Measurements from ENCODE around the gene C1QA. TPM values are rescaled to one million over a fixed set of nuclear protein-coding genes. Genes with fewer than 3 reads are reported as not detected.

Gene C1QA
- polyA plus RNA-seq, 4 donors = 25.7 to 215 (median 108) TPM

DNA sequence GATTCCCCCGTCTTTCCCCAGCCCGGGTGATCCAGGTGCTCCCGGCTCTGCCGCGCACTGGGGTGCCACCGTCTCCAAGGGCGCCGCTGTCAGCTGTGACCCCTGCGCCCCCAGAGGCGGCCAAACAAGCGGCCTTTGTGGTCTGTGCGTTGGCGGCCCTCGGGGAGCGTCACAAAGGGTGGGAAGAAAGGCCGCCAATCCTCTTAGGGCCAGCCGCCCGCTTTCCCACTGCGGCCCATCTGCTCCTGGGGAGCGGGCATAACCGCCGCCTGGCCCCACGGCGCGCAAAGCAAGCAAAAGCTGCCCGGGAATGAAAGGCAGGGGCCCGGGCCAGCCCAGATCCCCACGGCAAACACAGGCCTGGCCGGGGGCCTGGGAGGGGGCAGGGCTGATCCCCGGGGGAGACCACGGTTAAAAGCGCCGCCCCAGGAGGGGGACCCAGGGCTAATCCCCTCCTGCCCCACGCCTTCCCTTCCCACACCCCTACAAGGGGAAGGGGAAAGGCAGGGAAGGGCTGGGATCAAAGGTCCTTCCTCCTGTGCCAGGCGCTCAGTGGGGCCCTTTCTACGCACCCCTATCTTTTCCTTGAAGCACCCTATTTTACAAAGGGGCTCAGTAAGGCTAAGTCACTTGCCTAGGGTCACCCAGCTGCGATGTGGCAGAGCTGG is 40.6 kb downstream of the C1QA start:
- peak overlapping the region in 2 of 3 donors; percentile 47 to 79 for H3K27ac ChIP-seq (ENCODE audit: low read depth in 1 of 3, low read length in 2 of 3)
- FAIRE-seq (no peak), DNase-seq (peak; percentile 61 to 71)
- no peaks in the 10 kb centered on the region for H3K9me3 ChIP-seq (ENCODE audit: control insufficient read depth in 2 of 2, insufficient read depth in 1 of 2, low read depth in 1 of 2, low read length in 1 of 2)
- H3K27me3 ChIP-seq (ENCODE audit: control insufficient read depth in 3 of 3, insufficient read depth in 3 of 3, low read length in 3 of 3) = peaks cover 0 to 5% (median 0%) of the 10 kb centered on the region in 3 donors
- H3K4me3 ChIP-seq (ENCODE audit: low read depth in 1 of 3, low read length in 3 of 3) = peak overlapping the region in 2 of 3 donors; percentile 20 to 23
- WGBS, 3 donors = 22 to 56% (median 33%) methylated on average over 18 to 37 of the region's 37 CpGs
- H3K4me1 ChIP-seq (ENCODE audit: control insufficient read depth in 3 of 3, insufficient read depth in 2 of 3, low read depth in 1 of 3, low read length in 2 of 3) = peaks cover 0 to 32% (median 0%) of the 10 kb centered on the region in 3 donors
- H3K36me3 ChIP-seq (ENCODE audit: control insufficient read depth in 3 of 3, insufficient read depth in 2 of 3, low read depth in 1 of 3, low read length in 3 of 3) = no peaks in the 10 kb centered on the region

GRCh38 chr1:22677931-22678896 is 41.8 kb downstream of the C1QA start:
- peaks cover 0 to 32% (median 0%) of the 10 kb centered on the region in 3 donors for H3K4me1 ChIP-seq (ENCODE audit: control insufficient read depth in 3 of 3, insufficient read depth in 2 of 3, low read depth in 1 of 3, low read length in 2 of 3)
- H3K36me3 ChIP-seq (ENCODE audit: control insufficient read depth in 3 of 3, insufficient read depth in 2 of 3, low read depth in 1 of 3, low read length in 3 of 3) = no peaks in the 10 kb centered on the region
- H3K4me3 ChIP-seq (ENCODE audit: low read depth in 1 of 3, low read length in 3 of 3) = no peak overlapping the region
- H3K27ac ChIP-seq (ENCODE audit: low read depth in 1 of 3, low read length in 2 of 3) = peak overlapping the region in 2 of 3 donors; percentile 47 to 79
- no peaks in the 10 kb centered on the region for H3K9me3 ChIP-seq (ENCODE audit: control insufficient read depth in 2 of 2, insufficient read depth in 1 of 2, low read depth in 1 of 2, low read length in 1 of 2)
- FAIRE-seq (no peak), DNase-seq (no peak)
- 82 to 86% (median 83%) methylated on average over 9 to 13 of the region's 13 CpGs for WGBS, 3 donors
- H3K27me3 ChIP-seq (ENCODE audit: control insufficient read depth in 3 of 3, insufficient read depth in 3 of 3, low read length in 3 of 3) = peaks cover 0 to 5% (median 0%) of the 10 kb centered on the region in 3 donors

- no peaks in the 10 kb centered on the region for H3K36me3 ChIP-seq (ENCODE audit: control insufficient read depth in 3 of 3, insufficient read depth in 2 of 3, low read depth in 1 of 3, low read length in 3 of 3)
- H3K4me3 ChIP-seq (ENCODE audit: low read depth in 1 of 3, low read length in 3 of 3) = no peak overlapping the region
- 9 to 40% (median 37%) methylated on average over 9 of the region's 9 CpGs for WGBS, 3 donors
- peaks cover 0 to 26% (median 0%) of the 10 kb centered on the region in 3 donors for H3K4me1 ChIP-seq (ENCODE audit: control insufficient read depth in 3 of 3, insufficient read depth in 2 of 3, low read depth in 1 of 3, low read length in 2 of 3)
- H3K9me3 ChIP-seq (ENCODE audit: control insufficient read depth in 2 of 2, insufficient read depth in 1 of 2, low read depth in 1 of 2, low read length in 1 of 2) = no peaks in the 10 kb centered on the region
- peak overlapping the region in 2 of 3 donors; percentile 9 to 42 for H3K27ac ChIP-seq (ENCODE audit: low read depth in 1 of 3, low read length in 2 of 3)
- no peaks in the 10 kb centered on the region for H3K27me3 ChIP-seq (ENCODE audit: control insufficient read depth in 3 of 3, insufficient read depth in 3 of 3, low read length in 3 of 3)
- DNase-seq (peak; percentile 47 to 75), FAIRE-seq (no peak)
Observed at GRCh38 chr1:22680726-22681125, 44.3 kb downstream of the C1QA start.

DNA sequence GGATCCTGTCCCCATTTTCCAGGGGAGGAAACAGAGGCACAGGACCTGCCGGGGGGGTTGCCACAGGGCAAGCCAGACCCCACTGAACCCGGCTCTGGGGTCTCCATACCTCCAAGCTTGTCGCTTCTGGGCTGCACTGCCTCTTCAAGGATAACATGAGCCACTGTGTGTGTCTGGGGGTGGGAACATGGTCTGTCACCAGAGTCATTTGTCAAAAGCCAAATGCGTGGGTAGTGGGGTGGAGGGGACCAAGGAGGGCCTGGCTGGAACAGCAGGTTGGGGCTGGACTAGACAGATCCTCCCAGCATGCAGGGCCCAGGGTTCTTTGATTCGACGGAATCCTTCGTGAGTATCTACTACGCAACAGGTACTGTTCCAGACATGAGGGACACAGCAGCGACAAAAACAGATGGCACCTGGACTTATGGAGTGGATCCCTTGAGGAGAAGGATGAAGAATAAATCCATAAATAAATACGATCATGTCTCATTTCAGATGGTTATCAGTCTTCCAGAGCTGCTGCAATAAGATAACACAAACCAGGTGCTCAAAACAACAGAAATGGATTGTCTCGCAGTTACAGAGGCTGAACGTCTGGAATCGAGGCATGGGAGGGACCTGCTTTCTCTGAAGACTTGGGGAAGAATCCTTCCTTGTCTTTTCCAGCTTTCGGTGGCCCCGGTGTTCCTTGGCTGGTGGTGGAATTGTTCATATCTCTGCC is 45.3 kb downstream of the C1QA start:
- H3K27me3 ChIP-seq (ENCODE audit: control insufficient read depth in 3 of 3, insufficient read depth in 3 of 3, low read length in 3 of 3) = no peaks in the 10 kb centered on the region
- 77 to 86% (median 78%) methylated on average over 15 of the region's 15 CpGs for WGBS, 3 donors
- DNase-seq (no peak), FAIRE-seq (no peak)
- H3K4me3 ChIP-seq (ENCODE audit: low read depth in 1 of 3, low read length in 3 of 3) = no peak overlapping the region
- H3K27ac ChIP-seq (ENCODE audit: low read depth in 1 of 3, low read length in 2 of 3) = no peak overlapping the region
- peaks cover 0 to 19% (median 0%) of the 10 kb centered on the region in 3 donors for H3K4me1 ChIP-seq (ENCODE audit: control insufficient read depth in 3 of 3, insufficient read depth in 2 of 3, low read depth in 1 of 3, low read length in 2 of 3)
- H3K36me3 ChIP-seq (ENCODE audit: control insufficient read depth in 3 of 3, insufficient read depth in 2 of 3, low read depth in 1 of 3, low read length in 3 of 3) = no peaks in the 10 kb centered on the region
- no peaks in the 10 kb centered on the region for H3K9me3 ChIP-seq (ENCODE audit: control insufficient read depth in 2 of 2, insufficient read depth in 1 of 2, low read depth in 1 of 2, low read length in 1 of 2)

GRCh38 chr1:22683547-22683946 is 47.1 kb downstream of the C1QA start:
- Histone ChIP-seq H3K27me3 (ENCODE audit: control insufficient read depth in 3 of 3, insufficient read depth in 3 of 3, low read length in 3 of 3) (no peaks in the 10 kb centered on the region), H3K4me3 (ENCODE audit: low read depth in 1 of 3, low read length in 3 of 3) (no peak overlapping the region), H3K4me1 (ENCODE audit: control insufficient read depth in 3 of 3, insufficient read depth in 2 of 3, low read depth in 1 of 3, low read length in 2 of 3) (peaks cover 0 to 7% (median 0%) of the 10 kb centered on the region in 3 donors), H3K27ac (ENCODE audit: low read depth in 1 of 3, low read length in 2 of 3) (no peak overlapping the region), H3K36me3 (ENCODE audit: control insufficient read depth in 3 of 3, insufficient read depth in 2 of 3, low read depth in 1 of 3, low read length in 3 of 3) (no peaks in the 10 kb centered on the region), H3K9me3 (ENCODE audit: control insufficient read depth in 2 of 2, insufficient read depth in 1 of 2, low read depth in 1 of 2, low read length in 1 of 2) (no peaks in the 10 kb centered on the region)
- FAIRE-seq = no peak
- no peak for DNase-seq
- WGBS, 3 donors = 88 to 96% (median 89%) methylated on average over 1 of the region's 1 CpG

GRCh38 chr1:22685591-22686059 is 49.2 kb downstream of the C1QA start:
- Histone ChIP-seq H3K27me3 (ENCODE audit: control insufficient read depth in 3 of 3, insufficient read depth in 3 of 3, low read length in 3 of 3) (no peaks in the 10 kb centered on the region), H3K27ac (ENCODE audit: low read depth in 1 of 3, low read length in 2 of 3) (no peak overlapping the region), H3K9me3 (ENCODE audit: control insufficient read depth in 2 of 2, insufficient read depth in 1 of 2, low read depth in 1 of 2, low read length in 1 of 2) (no peaks in the 10 kb centered on the region), H3K4me1 (ENCODE audit: control insufficient read depth in 3 of 3, insufficient read depth in 2 of 3, low read depth in 1 of 3, low read length in 2 of 3) (peaks cover 0 to under 1% (median 0%) of the 10 kb centered on the region in 3 donors), H3K36me3 (ENCODE audit: control insufficient read depth in 3 of 3, insufficient read depth in 2 of 3, low read depth in 1 of 3, low read length in 3 of 3) (no peaks in the 10 kb centered on the region), H3K4me3 (ENCODE audit: low read depth in 1 of 3, low read length in 3 of 3) (no peak overlapping the region)
- FAIRE-seq (no peak), DNase-seq (no peak)
- 63 to 86% (median 76%) methylated on average over 10 of the region's 10 CpGs for WGBS, 3 donors

- WGBS, 3 donors = 73 to 93% (median 88%) methylated on average over 2 of the region's 2 CpGs
- no peaks in the 10 kb centered on the region for H3K4me1 ChIP-seq (ENCODE audit: control insufficient read depth in 3 of 3, insufficient read depth in 2 of 3, low read depth in 1 of 3, low read length in 2 of 3)
Observed at GRCh38 chr1:22687191-22687590, 50.8 kb downstream of the C1QA start.

GRCh38 chr1:22688466-22688865 is 52.0 kb downstream of the C1QA start:
- no peaks in the 10 kb centered on the region for H3K4me1 ChIP-seq (ENCODE audit: control insufficient read depth in 3 of 3, insufficient read depth in 2 of 3, low read depth in 1 of 3, low read length in 2 of 3)
- H3K36me3 ChIP-seq (ENCODE audit: control insufficient read depth in 3 of 3, insufficient read depth in 2 of 3, low read depth in 1 of 3, low read length in 3 of 3) = no peaks in the 10 kb centered on the region
- H3K27me3 ChIP-seq (ENCODE audit: control insufficient read depth in 3 of 3, insufficient read depth in 3 of 3, low read length in 3 of 3) = no peaks in the 10 kb centered on the region
- DNase-seq (no peak), FAIRE-seq (no peak)
- no peak overlapping the region for H3K4me3 ChIP-seq (ENCODE audit: low read depth in 1 of 3, low read length in 3 of 3)
- no peak overlapping the region for H3K27ac ChIP-seq (ENCODE audit: low read depth in 1 of 3, low read length in 2 of 3)
- H3K9me3 ChIP-seq (ENCODE audit: control insufficient read depth in 2 of 2, insufficient read depth in 1 of 2, low read depth in 1 of 2, low read length in 1 of 2) = no peaks in the 10 kb centered on the region

More at GRCh38 chr1:22687191-22687590, 50.8 kb downstream of the C1QA start:
- no peaks in the 10 kb centered on the region for H3K36me3 ChIP-seq (ENCODE audit: control insufficient read depth in 3 of 3, insufficient read depth in 2 of 3, low read depth in 1 of 3, low read length in 3 of 3)
- H3K27me3 ChIP-seq (ENCODE audit: control insufficient read depth in 3 of 3, insufficient read depth in 3 of 3, low read length in 3 of 3) = no peaks in the 10 kb centered on the region
- FAIRE-seq = no peak
- no peak for DNase-seq
- no peak overlapping the region for H3K27ac ChIP-seq (ENCODE audit: low read depth in 1 of 3, low read length in 2 of 3)
- no peaks in the 10 kb centered on the region for H3K9me3 ChIP-seq (ENCODE audit: control insufficient read depth in 2 of 2, insufficient read depth in 1 of 2, low read depth in 1 of 2, low read length in 1 of 2)
- no peak overlapping the region for H3K4me3 ChIP-seq (ENCODE audit: low read depth in 1 of 3, low read length in 3 of 3)

Data from small intestine (tissue), 7 donors.